HG03439 (cell line): ENCODE results near the gene KDM7A.
A peak's percentile ranks its signal among the peaks of the same experiment; 100 is the strongest.

ENCODE experiments used
- ATAC-seq: cut with Tn5 transposase; IDR thresholded peaks from one replicate; pipeline ENCODE4 v1.9.1; 2021; ENCODE audit warnings: mild to moderate bottlenecking, moderate library complexity; ENCODE audit not compliant: unreplicated experiment

The KDM7A gene

GRCh38 chr7:140057143-140057535 lies 119.6 kb downstream of the KDM7A start:
- no peak for ATAC-seq

DNA sequence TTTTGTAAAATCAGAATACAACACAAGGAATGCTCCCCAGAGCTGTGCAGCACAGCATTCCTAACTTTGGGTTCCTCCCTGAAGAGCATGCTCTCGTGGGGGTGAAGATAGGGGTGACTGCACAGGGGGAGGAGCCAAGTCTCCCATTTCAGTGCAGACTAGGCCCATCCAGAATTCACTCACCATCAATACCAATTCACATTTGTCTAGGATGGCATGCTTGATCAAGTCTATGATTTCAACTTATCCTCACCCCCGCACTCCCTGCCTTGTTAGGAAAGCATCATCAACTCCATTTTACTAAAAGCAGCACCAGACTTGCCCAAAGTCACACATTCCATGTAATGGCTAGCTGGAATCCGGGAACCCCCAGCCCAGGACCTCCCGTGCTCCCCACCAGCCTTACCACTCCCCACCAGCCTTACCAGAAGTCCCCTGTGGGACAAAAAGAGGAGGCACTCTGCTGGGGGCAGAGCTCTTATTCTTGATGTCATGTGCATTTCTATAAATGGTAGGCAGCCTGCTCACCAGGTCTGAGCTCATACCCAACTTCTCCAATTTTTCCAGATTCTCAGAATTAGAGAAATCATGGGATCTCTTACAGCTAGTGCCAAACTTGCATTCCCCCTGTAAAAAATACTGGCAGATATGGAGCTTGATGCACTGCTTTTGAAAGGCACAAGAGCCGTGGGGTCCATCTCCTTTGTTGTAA lies 120.2 kb downstream of the KDM7A start:
- no peak for ATAC-seq

- ATAC-seq: no peak
Observed at GRCh38 chr7:140055833-140056232, 121.0 kb downstream of the KDM7A start.

DNA sequence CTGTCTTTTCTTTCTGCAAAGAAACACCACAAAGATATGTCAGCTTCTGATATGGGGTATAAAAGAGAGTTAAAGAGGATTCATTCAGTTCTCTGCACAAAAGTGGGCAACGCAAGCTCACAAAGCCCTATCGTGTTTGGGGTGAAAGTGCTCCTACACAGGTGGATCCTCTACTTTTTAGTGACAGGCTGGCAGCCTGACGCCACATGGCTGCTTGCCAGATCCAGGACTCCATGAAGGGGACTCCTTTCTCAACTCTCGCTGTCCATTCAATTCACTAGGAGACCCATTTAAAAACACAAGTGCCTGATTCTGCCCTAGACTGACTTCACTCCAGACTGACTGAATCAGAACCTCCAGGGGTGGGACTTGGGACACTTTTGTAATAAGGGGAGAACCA lies 122.0 kb downstream of the KDM7A start:
- ATAC-seq: no peak

DNA sequence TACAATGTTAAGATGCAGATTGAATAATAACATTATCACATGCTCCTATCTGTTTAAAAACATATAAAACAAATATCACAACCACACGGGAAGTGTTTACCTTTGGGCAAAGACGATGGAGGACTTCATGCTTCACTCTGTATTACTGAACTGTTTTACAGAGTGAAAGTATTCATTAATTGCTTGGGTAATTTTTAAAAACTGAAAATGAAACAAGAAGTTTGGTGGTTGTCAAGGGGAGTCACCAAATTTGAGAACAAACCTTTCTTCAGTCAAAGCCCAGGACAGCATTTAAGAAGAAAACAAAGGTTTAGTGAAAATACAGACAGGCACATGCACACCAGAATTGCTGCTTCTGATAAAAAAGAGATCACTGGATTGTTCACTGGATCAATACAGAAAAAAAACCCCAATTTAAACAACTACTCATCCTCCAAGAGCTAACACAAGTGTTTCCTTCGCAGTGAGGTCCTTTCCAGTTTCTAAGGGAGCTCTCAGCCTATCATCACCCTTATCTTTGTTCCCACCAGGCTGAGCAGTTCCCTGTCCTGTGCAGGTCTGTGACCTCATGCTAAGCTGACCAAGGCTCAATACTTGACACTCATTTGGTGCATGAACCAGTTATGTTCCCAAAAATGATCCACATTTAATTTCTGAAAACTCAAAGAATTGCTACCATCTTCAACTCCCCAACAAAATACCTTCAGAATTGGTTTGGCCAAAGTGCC lies 122.8 kb downstream of the KDM7A start:
- peak; percentile 76 for ATAC-seq

GRCh38 chr7:140051820-140052219 lies 125.0 kb downstream of the KDM7A start:
- ATAC-seq: no peak

- no peak for ATAC-seq
Observed at GRCh38 chr7:140050100-140050499, 126.7 kb downstream of the KDM7A start.

DNA sequence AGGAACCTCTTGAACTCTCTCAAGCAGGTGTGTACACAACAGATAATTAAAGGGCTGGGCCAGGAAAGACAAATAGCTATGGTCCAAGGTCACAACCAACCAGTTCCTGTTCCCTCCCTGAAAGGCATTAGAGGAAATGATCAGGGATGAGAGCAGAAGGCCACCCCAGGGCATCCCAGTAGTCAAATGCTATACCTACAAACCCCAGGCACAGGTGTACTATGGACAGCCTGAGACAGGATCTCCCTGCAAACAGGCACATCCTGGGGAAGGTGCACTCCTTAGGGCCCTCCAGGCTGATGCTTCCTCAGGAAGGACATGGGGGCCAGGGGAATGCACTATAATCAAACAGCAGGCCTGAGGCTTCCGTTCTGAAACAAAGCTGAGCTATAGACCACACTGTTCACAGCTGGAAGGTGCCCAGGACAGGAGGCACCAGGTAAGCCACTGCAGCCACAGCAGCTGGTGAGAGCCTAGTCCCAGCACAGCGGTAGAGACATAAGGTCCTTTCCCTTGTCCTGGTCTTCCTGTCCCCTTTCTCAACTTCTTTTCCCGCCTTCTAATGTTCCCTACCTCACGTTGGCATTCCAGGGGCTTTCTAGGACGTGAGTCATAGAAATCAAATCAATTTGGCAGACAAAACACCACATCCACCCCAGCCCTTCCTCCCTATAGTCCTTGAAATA lies 127.3 kb downstream of the KDM7A start:
- ATAC-seq: no peak

GRCh38 chr7:140048989-140049338 lies 127.8 kb downstream of the KDM7A start:
- ATAC-seq: no peak

DNA sequence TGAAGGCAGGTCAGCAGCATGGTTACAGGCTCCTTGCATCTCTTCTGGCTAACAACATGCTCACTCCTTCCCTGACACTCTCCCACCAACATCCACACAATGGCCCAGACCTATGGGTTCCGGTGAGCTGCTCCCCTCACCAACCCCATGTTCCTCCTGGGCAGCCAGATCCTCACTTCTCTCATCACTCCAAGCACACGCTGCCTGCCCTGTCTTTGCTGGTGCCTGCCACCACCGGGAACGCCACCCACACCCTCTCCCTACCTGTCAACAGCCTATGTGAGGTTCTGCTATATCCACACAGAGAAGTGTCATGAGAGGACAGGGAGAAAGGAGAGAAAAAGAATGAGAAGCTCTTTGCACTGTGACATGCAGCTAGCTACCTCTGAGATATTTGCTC lies 128.6 kb downstream of the KDM7A start:
- no peak for ATAC-seq

DNA sequence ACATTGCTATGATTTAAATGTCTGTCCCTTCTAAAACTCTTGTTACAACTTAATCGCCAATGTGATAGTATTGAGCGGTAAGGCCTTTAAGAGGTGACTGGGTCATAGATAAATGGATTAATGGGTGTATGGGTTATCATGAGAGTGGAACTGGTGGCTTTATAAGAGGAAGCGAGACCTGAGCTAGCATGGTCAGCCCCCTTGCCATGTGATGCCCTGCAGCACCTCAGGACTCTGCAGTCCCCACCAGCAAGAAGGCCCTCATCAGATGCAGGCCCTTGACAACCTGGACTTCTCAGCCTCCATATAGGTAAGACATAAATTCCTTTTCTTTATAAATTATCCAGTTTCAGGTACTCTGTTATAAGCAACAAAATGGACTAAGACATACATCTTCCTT lies 129.6 kb downstream of the KDM7A start:
- no peak for ATAC-seq

- ATAC-seq: no peak
Observed at GRCh38 chr7:140045697-140046096, 131.1 kb downstream of the KDM7A start.

GRCh38 chr7:140044251-140044650 lies 132.5 kb downstream of the KDM7A start:
- no peak for ATAC-seq

- ATAC-seq: no peak
Observed at GRCh38 chr7:140042386-140042670, 134.5 kb downstream of the KDM7A start.

- ATAC-seq: no peak
Observed at GRCh38 chr7:140041659-140042385, 135.0 kb downstream of the KDM7A start.

- ATAC-seq: no peak
Observed at GRCh38 chr7:140039896-140040295, 136.9 kb downstream of the KDM7A start.

GRCh38 chr7:140039066-140039465 lies 137.7 kb downstream of the KDM7A start:
- no peak for ATAC-seq

DNA sequence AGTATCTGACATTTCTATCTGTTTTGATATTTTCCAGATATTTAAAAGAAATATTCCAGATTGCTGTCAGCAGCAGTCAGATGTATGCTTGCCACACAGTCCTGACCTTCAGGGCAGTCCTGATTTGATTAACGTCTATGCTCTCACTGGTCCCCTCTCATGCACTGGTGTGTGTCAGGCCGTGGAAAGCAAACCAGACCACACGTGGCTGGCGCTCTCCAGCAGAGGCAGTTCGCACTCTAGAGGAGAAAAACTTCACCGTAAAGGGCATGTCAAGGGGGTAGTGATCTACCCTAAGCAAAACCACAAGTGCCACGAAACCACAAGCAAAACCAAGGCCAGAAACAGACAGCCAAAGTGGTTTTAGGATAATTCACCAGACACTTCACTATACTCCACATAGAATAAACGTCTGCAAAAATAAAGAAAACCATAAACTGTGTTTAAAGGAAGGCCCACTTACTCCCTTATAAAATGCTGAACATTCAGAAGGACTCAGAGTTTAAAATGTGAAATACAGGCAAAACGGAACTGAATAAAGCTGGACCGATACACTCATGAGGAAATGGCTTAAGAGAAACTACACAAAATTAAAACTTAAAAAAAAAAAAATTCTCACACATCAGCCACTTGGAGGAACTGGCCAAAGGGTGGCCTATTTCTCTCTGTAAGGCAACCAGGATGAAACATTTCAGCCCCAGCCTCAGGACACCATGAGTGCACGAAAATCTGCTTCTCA lies 140.4 kb downstream of the KDM7A start:
- no peak for ATAC-seq

GRCh38 chr7:140035400-140036223 lies 141.2 kb downstream of the KDM7A start:
- ATAC-seq: no peak
